ENCODE measurements around the gene NELFE. TPM values are rescaled to one million over a fixed set of nuclear protein-coding genes. Genes with fewer than 3 reads are reported as not detected.
"Not testable (repeated sequence)": the region's sequence is repeated elsewhere in the genome, so short reads cannot be mapped to it uniquely, and the experiment has no call there.

NELFE gene
- polyA plus RNA-seq, 4 donors: 88.5 to 105 (median 91.7) TPM

DNA sequence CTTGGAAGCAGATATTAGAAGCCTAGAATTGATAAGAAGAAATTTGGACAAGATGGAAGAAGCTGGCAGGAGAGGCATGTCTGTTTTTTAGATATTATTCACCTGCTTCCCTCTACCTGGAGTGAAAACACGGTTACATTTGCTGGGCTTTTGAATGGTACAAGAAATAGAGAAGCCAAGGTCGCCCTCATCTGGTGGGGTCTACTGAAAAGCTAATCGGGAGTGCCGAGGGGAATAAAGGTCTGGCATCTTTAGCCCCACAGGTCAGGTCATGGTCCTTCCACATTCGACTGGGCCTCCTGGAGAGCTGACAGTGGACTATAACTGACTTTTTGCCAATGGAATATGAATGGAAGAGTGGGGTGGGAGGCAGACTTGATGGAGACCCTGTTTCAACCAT, 35.8 kb downstream of the NELFE start:
- no peak for DNase-seq (ENCODE audit: low read depth in 4 of 4, low spot score in 2 of 4)

DNA sequence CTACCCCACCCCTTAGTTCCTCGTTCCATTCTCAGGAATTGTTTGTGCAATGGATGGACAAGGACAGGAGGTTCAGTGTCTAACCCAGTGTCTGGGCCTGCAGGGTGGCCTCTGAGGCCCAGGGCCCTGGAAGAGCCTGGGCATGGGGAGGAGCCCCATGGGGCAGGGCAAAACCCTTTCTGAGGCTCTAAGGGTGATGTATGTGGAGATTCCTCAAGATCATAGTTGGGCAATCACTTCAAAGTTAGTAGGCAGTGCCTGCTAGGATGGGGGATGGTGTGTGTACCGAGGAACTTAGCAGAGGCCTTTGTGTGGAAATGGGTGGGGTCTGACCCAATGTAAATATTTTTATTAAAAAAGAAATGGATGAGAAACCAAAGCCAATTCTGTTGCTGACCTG, 38.0 kb downstream of the NELFE start:
- DNase-seq (ENCODE audit: low read depth in 4 of 4, low spot score in 2 of 4): no peak

DNA sequence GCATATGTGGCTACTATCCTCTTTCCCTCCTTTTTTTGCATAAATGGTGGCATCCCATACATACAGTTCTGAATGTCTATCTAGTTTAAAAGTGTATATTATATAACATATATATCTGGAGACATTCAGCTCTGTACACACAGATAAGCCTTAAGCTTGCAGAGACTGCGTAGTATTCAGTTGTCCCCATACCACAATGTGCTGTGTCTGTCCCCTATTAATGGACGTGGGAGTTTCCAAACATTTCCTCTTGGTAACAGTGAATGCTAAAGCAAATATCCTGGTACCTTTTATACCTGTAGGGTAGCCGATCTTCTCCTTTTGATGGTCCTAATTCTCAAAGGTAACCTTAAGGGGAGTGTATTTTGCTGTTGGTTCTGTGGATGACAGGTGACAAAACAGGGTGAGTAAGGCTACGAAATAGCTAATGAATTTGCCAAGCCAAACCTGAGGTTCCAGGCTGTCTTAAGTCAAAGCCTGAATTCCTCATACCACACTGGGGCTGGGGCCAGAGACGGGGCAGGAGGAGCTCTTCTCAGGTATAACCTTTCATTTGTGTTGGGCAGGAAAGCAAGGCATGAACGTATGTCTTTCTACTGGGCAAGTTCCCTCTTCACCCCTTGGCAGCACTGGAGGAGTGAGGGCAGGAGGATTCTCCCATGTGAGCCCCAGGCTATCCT, 39.0 kb downstream of the NELFE start:
- DNase-seq (ENCODE audit: low read depth in 4 of 4, low spot score in 2 of 4): no peak

GRCh38 chr6:31918069-31918720, 40.6 kb downstream of the NELFE start:
- DNase-seq (ENCODE audit: low read depth in 4 of 4, low spot score in 2 of 4): no peak

DNA sequence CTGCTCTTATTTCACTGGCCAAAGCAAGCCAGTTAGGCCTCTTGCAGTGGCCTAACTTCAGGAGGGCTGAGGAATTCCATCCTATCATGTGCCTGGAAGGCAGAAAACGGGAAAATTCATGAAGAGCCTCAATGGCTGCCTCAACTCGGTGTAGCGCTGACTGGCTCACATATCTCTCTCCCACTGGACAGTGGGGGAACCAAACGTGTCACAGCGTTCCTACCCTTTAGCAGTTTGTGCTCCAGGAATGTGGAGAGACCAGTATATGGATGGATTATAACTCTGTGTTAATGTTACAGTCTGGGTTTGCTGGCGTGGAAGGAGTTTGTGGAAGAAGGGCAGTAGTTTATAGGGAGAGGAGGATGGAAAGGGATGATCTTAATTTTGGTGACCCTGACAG, 43.0 kb downstream of the NELFE start:
- no peak for DNase-seq (ENCODE audit: low read depth in 4 of 4, low spot score in 2 of 4)

DNA sequence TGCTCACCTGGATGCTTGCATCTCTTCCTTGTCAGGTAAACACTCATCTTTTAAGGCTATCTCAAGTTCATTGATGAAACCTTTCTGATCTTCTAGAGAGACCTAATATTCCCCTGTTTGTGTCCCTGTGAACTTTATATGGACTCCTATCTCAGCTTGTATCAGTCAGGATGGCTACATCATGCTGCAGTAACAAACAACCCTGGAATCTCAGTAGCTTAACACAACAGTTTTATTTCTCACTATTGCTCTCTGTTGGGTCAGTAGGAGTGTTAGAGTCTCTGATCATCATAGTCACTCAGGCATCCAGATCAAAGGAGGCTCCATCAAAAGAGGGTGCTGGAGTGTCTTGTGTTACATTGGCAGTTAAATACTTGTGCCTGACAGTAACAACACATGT, 43.4 kb downstream of the NELFE start:
- DNase-seq (ENCODE audit: low read depth in 4 of 4, low spot score in 2 of 4): no peak

DNA sequence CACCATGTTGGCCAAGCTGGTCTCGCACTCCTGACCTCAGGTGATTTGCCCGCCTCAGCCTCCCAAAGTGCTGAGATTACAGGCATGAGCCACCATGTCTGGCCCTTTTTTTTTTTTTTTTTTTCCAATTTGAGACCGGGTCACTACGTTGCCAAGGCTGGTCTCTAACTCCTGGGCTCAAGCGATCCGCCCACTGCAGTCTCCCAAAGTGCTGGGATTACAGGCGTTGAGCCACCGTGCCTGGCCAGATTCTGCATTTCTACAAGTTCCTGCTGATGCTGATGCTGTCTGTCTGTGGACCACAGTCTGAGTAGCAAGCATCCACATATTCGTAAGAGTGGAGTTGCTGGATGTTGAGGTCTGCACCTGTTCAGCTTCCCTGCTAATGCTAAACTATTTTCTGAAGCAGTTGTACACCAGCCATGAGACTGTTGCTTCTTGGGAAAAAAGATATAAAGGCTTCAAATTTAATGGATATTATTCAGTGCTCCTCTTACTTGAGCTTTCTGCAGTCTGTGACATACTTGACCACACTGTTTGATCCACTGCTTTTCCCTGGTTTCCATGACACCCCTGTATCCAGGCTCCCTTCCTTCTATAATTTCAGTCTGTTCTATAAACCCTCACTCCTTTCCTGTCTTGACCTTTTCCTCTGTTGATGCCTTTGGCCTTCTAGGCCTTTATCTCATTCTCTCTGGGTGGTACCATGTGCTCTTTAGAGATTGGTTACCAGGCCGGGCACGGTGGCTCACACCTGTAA, 46.8 kb downstream of the NELFE start:
- DNase-seq (ENCODE audit: low read depth in 4 of 4, low spot score in 2 of 4): no peak

- not testable (repeated sequence) for DNase-seq (ENCODE audit: low read depth in 4 of 4, low spot score in 2 of 4)
Measured at GRCh38 chr6:31909298-31909697, 49.5 kb downstream of the NELFE start.

- DNase-seq (ENCODE audit: low read depth in 4 of 4, low spot score in 2 of 4): no peak
Measured at GRCh38 chr6:31908791-31909190, 50.0 kb downstream of the NELFE start.

- DNase-seq (ENCODE audit: low read depth in 4 of 4, low spot score in 2 of 4): not testable (repeated sequence)
Measured at GRCh38 chr6:31908255-31908654, 50.5 kb downstream of the NELFE start.

DNA sequence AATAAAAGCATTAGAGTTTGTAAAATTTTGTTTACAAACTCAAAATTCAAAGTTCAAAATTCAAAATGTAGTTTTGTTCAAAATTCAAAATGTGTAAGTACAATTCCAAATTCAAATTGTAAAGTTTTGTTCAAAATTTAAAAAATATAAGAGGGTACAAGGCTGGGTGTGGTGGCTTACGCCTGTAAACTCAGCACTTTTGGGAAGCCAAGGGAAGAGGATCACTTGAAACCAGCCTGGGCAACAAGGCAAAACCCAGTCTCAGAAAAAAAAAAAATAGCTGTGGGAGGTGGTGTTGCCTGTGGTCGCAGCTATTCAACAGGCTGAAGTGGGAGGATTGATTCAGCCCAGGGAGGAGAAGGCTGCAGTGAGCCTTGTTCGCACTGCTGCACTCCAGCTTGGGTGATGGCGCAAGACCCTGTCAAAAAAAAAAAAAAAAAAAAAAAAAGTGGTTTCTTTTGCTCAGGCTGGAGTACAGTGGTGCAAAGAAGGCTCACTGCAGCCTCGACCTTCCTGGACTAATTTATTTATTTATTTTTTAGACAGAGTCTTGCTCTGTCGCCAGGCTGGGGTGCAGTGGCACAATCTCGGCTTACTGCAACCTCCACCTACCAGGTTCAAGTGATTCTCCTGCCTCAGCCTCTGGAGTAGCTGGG, 51.5 kb downstream of the NELFE start:
- DNase-seq (ENCODE audit: low read depth in 4 of 4, low spot score in 2 of 4): no peak

- DNase-seq (ENCODE audit: low read depth in 4 of 4, low spot score in 2 of 4): not testable (repeated sequence)
Measured at GRCh38 chr6:31906727-31907126, 52.0 kb downstream of the NELFE start.

- no peak for DNase-seq (ENCODE audit: low read depth in 4 of 4, low spot score in 2 of 4)
Measured at GRCh38 chr6:31906122-31906521, 52.6 kb downstream of the NELFE start.

DNA sequence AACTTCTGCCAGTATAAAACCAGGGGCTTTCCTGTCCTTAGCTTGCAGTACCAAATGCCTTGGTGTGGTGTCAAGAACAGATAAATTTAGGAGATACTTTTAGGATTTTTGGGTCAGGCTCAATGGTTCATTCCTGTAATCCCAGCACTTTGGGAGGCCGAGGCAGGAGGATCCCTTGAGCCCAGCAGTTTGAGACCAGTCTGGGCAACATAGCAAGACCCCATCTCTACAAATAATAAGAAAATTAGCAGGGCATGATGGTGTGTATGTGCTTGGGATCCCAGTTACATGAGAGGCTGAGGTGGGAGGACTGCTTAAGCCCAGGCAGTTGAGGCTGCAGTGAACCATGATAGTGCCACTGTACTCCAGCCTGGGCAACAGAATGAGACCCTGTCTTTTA, 53.7 kb downstream of the NELFE start:
- no peak for DNase-seq (ENCODE audit: low read depth in 4 of 4, low spot score in 2 of 4)

- no peak for DNase-seq (ENCODE audit: low read depth in 4 of 4, low spot score in 2 of 4)
Measured at GRCh38 chr6:31903957-31904356, 54.8 kb downstream of the NELFE start.

Other genes starting within 250 kb of the NELFE start
- under 1 TPM in 1 of 4 donors, not detected in 3; 0.65 TPM for gene LY6G6D, start 243.6 kb downstream of the NELFE start, polyA plus RNA-seq (ENCODE audit: insufficient read length in 4 of 4)
- 1 to 10 TPM in 1 of 4 donors, under 1 TPM in 2, not detected in 1; 0.32 to 1.4 (median 0.47) TPM for gene LY6G6C, start 237.2 kb downstream of the NELFE start, polyA plus RNA-seq (ENCODE audit: insufficient read length in 4 of 4)
- 1 to 10 TPM in 3 of 4 donors, under 1 TPM in 1; 0.72 to 2.4 (median 1.5) TPM for gene MPIG6B, start 235.6 kb downstream of the NELFE start, polyA plus RNA-seq (ENCODE audit: insufficient read length in 4 of 4)
- gene DDAH2, start 229.7 kb downstream of the NELFE start, polyA plus RNA-seq (ENCODE audit: insufficient read length in 4 of 4): 100 to 1,000 TPM; 163 to 243 (median 200) TPM
- gene CLIC1, start 222.4 kb downstream of the NELFE start, polyA plus RNA-seq (ENCODE audit: insufficient read length in 4 of 4): 100 to 1,000 TPM; 251 to 323 (median 297) TPM
- 10 to 100 TPM; 13.1 to 58.4 (median 30.9) TPM for gene MSH5, start 219.0 kb downstream of the NELFE start, polyA plus RNA-seq (ENCODE audit: insufficient read length in 4 of 4)
- gene SAPCD1, start 196.3 kb downstream of the NELFE start, polyA plus RNA-seq (ENCODE audit: insufficient read length in 4 of 4): 10 to 100 TPM in 2 of 4 donors, 1 to 10 TPM in 2; 4.2 to 12.9 (median 7.3) TPM
- gene VWA7, start 181.6 kb downstream of the NELFE start, polyA plus RNA-seq (ENCODE audit: insufficient read length in 4 of 4): 10 to 100 TPM in 2 of 4 donors, 1 to 10 TPM in 2; 8.1 to 10.7 (median 9.6) TPM
- 10 to 100 TPM; 51.9 to 64.8 (median 55.2) TPM for gene VARS1, start 163.2 kb downstream of the NELFE start, polyA plus RNA-seq (ENCODE audit: insufficient read length in 4 of 4)
- gene LSM2, start 152.0 kb downstream of the NELFE start, polyA plus RNA-seq (ENCODE audit: insufficient read length in 4 of 4): 10 to 100 TPM; 80.4 to 88.0 (median 84.9) TPM
- 1 to 10 TPM; 3.6 to 4.2 (median 3.8) TPM for gene HSPA1L, start 143.7 kb downstream of the NELFE start, polyA plus RNA-seq (ENCODE audit: insufficient read length in 4 of 4)
- gene HSPA1A, start 143.4 kb downstream of the NELFE start, polyA plus RNA-seq (ENCODE audit: insufficient read length in 4 of 4): 100 to 1,000 TPM in 3 of 4 donors, 10 to 100 TPM in 1; 92.5 to 123 (median 116) TPM
- 100 to 1,000 TPM; 128 to 169 (median 155) TPM for gene HSPA1B, start 131.2 kb downstream of the NELFE start, polyA plus RNA-seq (ENCODE audit: insufficient read length in 4 of 4)
- gene NEU1, start 96.2 kb downstream of the NELFE start, polyA plus RNA-seq (ENCODE audit: insufficient read length in 4 of 4): 10 to 100 TPM; 72.1 to 78.2 (median 75.1) TPM
- gene SLC44A4, start 80.0 kb downstream of the NELFE start, polyA plus RNA-seq (ENCODE audit: insufficient read length in 4 of 4): 10 to 100 TPM; 37.2 to 57.4 (median 46.1) TPM
- 100 to 1,000 TPM in 1 of 4 donors, 10 to 100 TPM in 3; 65.6 to 111 (median 86.8) TPM for gene EHMT2, start 61.3 kb downstream of the NELFE start, polyA plus RNA-seq (ENCODE audit: insufficient read length in 4 of 4)
- 10 to 100 TPM; 22.4 to 35.3 (median 26.9) TPM for gene ZBTB12, start 56.9 kb downstream of the NELFE start, polyA plus RNA-seq (ENCODE audit: insufficient read length in 4 of 4)
- 1 to 10 TPM; 3.1 to 4.1 (median 3.7) TPM for gene C2, start 31.3 kb downstream of the NELFE start, polyA plus RNA-seq (ENCODE audit: insufficient read length in 4 of 4)
- 10 to 100 TPM in 1 of 4 donors, 1 to 10 TPM in 3; 6.5 to 22.2 (median 7.1) TPM for gene CFB, start 12.9 kb downstream of the NELFE start, polyA plus RNA-seq (ENCODE audit: insufficient read length in 4 of 4)
- gene SKIC2, start 204 bp upstream of the NELFE start, polyA plus RNA-seq (ENCODE audit: insufficient read length in 4 of 4): 10 to 100 TPM; 36.4 to 56.9 (median 45.8) TPM
- gene DXO, start 13.2 kb upstream of the NELFE start, polyA plus RNA-seq (ENCODE audit: insufficient read length in 4 of 4): 10 to 100 TPM; 22.9 to 42.2 (median 32.9) TPM
- gene C4A, start 23.1 kb upstream of the NELFE start, polyA plus RNA-seq (ENCODE audit: insufficient read length in 4 of 4): 10 to 100 TPM; 11.9 to 24.1 (median 15.8) TPM
- 10 to 100 TPM; 10.7 to 24.8 (median 17.0) TPM for gene C4B, start 55.8 kb upstream of the NELFE start, polyA plus RNA-seq (ENCODE audit: insufficient read length in 4 of 4)
- gene CYP21A2, start 79.4 kb upstream of the NELFE start, polyA plus RNA-seq (ENCODE audit: insufficient read length in 4 of 4): 1 to 10 TPM in 2 of 4 donors, under 1 TPM in 2; 0.61 to 1.4 (median 1.1) TPM
- 1 to 10 TPM; 2.7 to 4.9 (median 4.9) TPM for gene TNXB, start 150.4 kb upstream of the NELFE start, polyA plus RNA-seq (ENCODE audit: insufficient read length in 4 of 4)
- gene ATF6B, start 169.3 kb upstream of the NELFE start, polyA plus RNA-seq (ENCODE audit: insufficient read length in 4 of 4): 100 to 1,000 TPM in 1 of 4 donors, 10 to 100 TPM in 3; 88.4 to 123 (median 95.4) TPM
- 1 to 10 TPM; 6.3 to 9.6 (median 7.7) TPM for gene FKBPL, start 171.3 kb upstream of the NELFE start, polyA plus RNA-seq (ENCODE audit: insufficient read length in 4 of 4)
- 1 to 10 TPM; 2.2 to 4.4 (median 3.1) TPM for gene PRRT1, start 193.0 kb upstream of the NELFE start, polyA plus RNA-seq (ENCODE audit: insufficient read length in 4 of 4)
- 10 to 100 TPM; 27.9 to 50.9 (median 36.7) TPM for gene PPT2, start 195.2 kb upstream of the NELFE start, polyA plus RNA-seq (ENCODE audit: insufficient read length in 4 of 4)
- gene EGFL8, start 205.6 kb upstream of the NELFE start, polyA plus RNA-seq (ENCODE audit: insufficient read length in 4 of 4): 10 to 100 TPM; 12.0 to 46.0 (median 32.2) TPM
- gene AGPAT1, start 217.1 kb upstream of the NELFE start, polyA plus RNA-seq (ENCODE audit: insufficient read length in 4 of 4): 100 to 1,000 TPM in 3 of 4 donors, 10 to 100 TPM in 1; 93.4 to 114 (median 104) TPM
- gene RNF5, start 219.4 kb upstream of the NELFE start, polyA plus RNA-seq (ENCODE audit: insufficient read length in 4 of 4): 100 to 1,000 TPM in 3 of 4 donors, 10 to 100 TPM in 1; 95.7 to 113 (median 106) TPM
- gene AGER, start 225.3 kb upstream of the NELFE start, polyA plus RNA-seq (ENCODE audit: insufficient read length in 4 of 4): 10 to 100 TPM; 10.8 to 37.0 (median 20.3) TPM
- 100 to 1,000 TPM; 150 to 221 (median 179) TPM for gene PBX2, start 231.2 kb upstream of the NELFE start, polyA plus RNA-seq (ENCODE audit: insufficient read length in 4 of 4)
- gene GPSM3, start 233.7 kb upstream of the NELFE start, polyA plus RNA-seq (ENCODE audit: insufficient read length in 4 of 4): 10 to 100 TPM in 3 of 4 donors, 1 to 10 TPM in 1; 9.5 to 12.0 (median 11.3) TPM

Data from left renal cortex interstitium (tissue), 4 donors.